ENCODE data around the gene CHDH. TPM values are rescaled to one million over a fixed set of nuclear protein-coding genes. Genes with fewer than 3 reads are reported as not detected.

Gene CHDH
- total RNA-seq, 1 donor from 2014 or later = 1.0 TPM

DNA sequence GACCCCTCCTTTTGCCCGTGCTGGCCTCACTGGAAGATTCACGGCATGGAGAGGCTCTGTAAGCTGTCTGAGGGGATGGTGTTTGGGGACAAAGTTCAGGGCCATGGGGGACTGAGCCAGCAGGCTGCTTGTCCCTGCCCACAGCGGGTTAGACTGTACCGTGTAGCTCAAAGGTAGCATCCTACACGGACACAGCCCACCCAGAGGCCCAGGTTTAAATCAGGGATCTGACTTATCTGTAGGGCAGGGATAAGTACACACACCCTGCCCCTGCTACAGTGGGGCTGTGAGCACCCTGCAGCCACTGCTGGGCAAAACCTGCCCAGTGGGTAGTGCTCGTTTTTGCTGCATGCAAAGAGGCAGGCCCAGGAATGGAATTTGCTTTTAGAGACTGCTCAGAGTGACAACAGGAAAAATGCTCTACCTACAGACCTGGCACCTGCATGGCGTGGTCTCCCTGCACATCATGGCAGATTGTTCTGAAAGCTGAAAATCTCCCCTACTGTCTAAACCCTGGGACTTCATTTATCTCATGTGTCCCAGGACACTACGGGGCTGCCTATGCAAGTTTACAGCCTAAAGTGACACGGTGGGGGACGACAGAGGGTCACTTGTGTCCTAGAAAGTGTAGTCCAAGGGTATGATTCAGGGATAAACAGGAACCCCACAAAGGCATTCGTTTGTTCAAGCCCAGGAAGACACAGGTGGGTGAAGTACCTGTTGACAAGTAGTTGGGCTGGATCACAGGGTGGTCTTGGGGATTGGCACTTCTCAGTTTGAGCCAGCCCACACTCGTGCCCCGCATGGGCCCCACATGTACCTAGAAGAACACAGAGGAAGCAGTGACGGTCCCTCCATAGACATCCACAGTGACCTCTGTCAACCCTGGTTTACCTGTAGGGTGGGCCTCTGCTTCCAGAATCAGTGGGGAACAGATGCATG, 27.7 kb downstream of the CHDH start:
- DNase-seq (ENCODE audit: low spot score) = no peak
- Mint-ChIP-seq H3K36me3 (ENCODE audit: low read depth, unreplicated experiment) (peaks cover 21% of the 10 kb centered on the region), H3K4me3 (ENCODE audit: unreplicated experiment) (peak overlapping the region; percentile 34), H3K27me3 (ENCODE audit: unreplicated experiment) (peaks cover 10% of the 10 kb centered on the region), H3K9me3 (ENCODE audit: unreplicated experiment) (no peaks in the 10 kb centered on the region), H3K4me1 (ENCODE audit: unreplicated experiment) (peaks cover 6% of the 10 kb centered on the region), H3K27ac (ENCODE audit: unreplicated experiment) (no peak overlapping the region)
- no peak for TF ChIP-seq CTCF (IDR thresholded peaks at IDR 0.05; ENCODE audit: unreplicated experiment)

DNA sequence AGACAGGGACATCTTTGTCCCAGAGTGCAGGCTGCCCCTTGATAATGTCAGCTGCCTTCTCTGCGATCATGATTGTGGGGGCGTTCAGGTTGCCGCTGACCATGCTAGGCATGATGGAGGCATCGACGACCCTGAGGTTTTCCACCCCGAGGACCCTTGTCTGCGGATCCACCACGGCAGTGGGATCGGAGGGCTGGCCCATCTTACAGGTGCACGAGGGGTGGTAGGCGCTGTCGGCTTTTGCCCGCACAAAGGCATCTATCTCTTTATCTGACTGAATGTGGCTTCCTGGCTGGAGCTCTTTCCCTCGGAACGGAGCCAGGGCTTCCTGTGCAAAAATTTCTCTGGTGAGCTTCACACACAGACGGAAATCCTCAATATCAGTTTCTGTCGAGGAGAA, 28.4 kb downstream of the CHDH start:
- Mint-ChIP-seq H3K27me3 (ENCODE audit: unreplicated experiment) (peaks cover 10% of the 10 kb centered on the region), H3K4me3 (ENCODE audit: unreplicated experiment) (peak overlapping the region; percentile 34)

GRCh38 chr3:53817211-53817610, 29.0 kb downstream of the CHDH start:
- Mint-ChIP-seq H3K4me3 (ENCODE audit: unreplicated experiment) (no peak overlapping the region), H3K27ac (ENCODE audit: unreplicated experiment) (no peak overlapping the region), H3K27me3 (ENCODE audit: unreplicated experiment) (peaks cover 6% of the 10 kb centered on the region), H3K9me3 (ENCODE audit: unreplicated experiment) (no peaks in the 10 kb centered on the region), H3K36me3 (ENCODE audit: low read depth, unreplicated experiment) (peaks cover 24% of the 10 kb centered on the region), H3K4me1 (ENCODE audit: unreplicated experiment) (peaks cover 6% of the 10 kb centered on the region)
- DNase-seq (ENCODE audit: low spot score) = no peak
- no peak for TF ChIP-seq CTCF (IDR thresholded peaks at IDR 0.05; ENCODE audit: unreplicated experiment)

More for the DNA sequence above, 28.4 kb downstream of the CHDH start:
- no peak for TF ChIP-seq CTCF (IDR thresholded peaks at IDR 0.05; ENCODE audit: unreplicated experiment)
- H3K36me3 Mint-ChIP-seq (ENCODE audit: low read depth, unreplicated experiment) = peaks cover 24% of the 10 kb centered on the region
- DNase-seq (ENCODE audit: low spot score) = no peak
- no peaks in the 10 kb centered on the region for H3K9me3 Mint-ChIP-seq (ENCODE audit: unreplicated experiment)
- H3K4me1 Mint-ChIP-seq (ENCODE audit: unreplicated experiment) = peaks cover 6% of the 10 kb centered on the region
- H3K27ac Mint-ChIP-seq (ENCODE audit: unreplicated experiment) = no peak overlapping the region

DNA sequence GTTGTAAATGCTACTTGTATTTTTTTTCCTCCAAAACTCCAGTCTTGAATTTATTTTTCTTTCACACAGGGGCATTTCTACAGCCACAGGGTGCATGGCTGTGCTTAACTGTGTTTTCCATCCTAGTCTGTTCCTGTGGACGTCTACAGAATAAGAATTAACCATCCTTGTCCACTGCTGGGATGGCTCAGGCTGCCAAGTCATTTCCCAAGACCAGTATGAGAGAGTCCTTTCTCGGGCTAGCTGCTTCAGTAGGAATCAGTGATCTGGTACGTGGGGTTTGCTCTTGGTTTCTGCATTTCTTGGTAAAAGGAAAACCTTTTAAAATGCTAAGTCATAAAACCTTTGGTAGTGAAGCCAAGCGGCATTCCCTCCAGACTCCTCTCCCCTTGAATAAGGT, 29.8 kb downstream of the CHDH start:
- no peak for DNase-seq (ENCODE audit: low spot score)
- Mint-ChIP-seq H3K9me3 (ENCODE audit: unreplicated experiment) (no peaks in the 10 kb centered on the region), H3K4me1 (ENCODE audit: unreplicated experiment) (peaks cover 1% of the 10 kb centered on the region), H3K27ac (ENCODE audit: unreplicated experiment) (no peak overlapping the region), H3K4me3 (ENCODE audit: unreplicated experiment) (no peak overlapping the region), H3K27me3 (ENCODE audit: unreplicated experiment) (peaks cover 6% of the 10 kb centered on the region), H3K36me3 (ENCODE audit: low read depth, unreplicated experiment) (peaks cover 24% of the 10 kb centered on the region)
- no peak for TF ChIP-seq CTCF (IDR thresholded peaks at IDR 0.05; ENCODE audit: unreplicated experiment)

GRCh38 chr3:53815651-53816050, 30.6 kb downstream of the CHDH start:
- H3K27me3 Mint-ChIP-seq (ENCODE audit: unreplicated experiment) = peaks cover 3% of the 10 kb centered on the region
- TF ChIP-seq CTCF (IDR thresholded peaks at IDR 0.05; ENCODE audit: unreplicated experiment) = no peak
- DNase-seq (ENCODE audit: low spot score) = no peak
- no peaks in the 10 kb centered on the region for H3K9me3 Mint-ChIP-seq (ENCODE audit: unreplicated experiment)
- H3K27ac Mint-ChIP-seq (ENCODE audit: unreplicated experiment) = no peak overlapping the region
- H3K4me1 Mint-ChIP-seq (ENCODE audit: unreplicated experiment) = no peaks in the 10 kb centered on the region
- H3K4me3 Mint-ChIP-seq (ENCODE audit: unreplicated experiment) = no peak overlapping the region
- H3K36me3 Mint-ChIP-seq (ENCODE audit: low read depth, unreplicated experiment) = peaks cover 30% of the 10 kb centered on the region

Data from endothelial cell (in vitro differentiated cells).